NOMO-1 (cell line): ENCODE data around the gene PIK3CD.

Experiments used
- DNase-seq, 2 experiments: peaks; one replicate each; lab custom pipeline; 2025; ENCODE audit not compliant: unreplicated experiment in 2 of 2; lab: John Stamatoyannopoulos, UW

Gene PIK3CD

DNA sequence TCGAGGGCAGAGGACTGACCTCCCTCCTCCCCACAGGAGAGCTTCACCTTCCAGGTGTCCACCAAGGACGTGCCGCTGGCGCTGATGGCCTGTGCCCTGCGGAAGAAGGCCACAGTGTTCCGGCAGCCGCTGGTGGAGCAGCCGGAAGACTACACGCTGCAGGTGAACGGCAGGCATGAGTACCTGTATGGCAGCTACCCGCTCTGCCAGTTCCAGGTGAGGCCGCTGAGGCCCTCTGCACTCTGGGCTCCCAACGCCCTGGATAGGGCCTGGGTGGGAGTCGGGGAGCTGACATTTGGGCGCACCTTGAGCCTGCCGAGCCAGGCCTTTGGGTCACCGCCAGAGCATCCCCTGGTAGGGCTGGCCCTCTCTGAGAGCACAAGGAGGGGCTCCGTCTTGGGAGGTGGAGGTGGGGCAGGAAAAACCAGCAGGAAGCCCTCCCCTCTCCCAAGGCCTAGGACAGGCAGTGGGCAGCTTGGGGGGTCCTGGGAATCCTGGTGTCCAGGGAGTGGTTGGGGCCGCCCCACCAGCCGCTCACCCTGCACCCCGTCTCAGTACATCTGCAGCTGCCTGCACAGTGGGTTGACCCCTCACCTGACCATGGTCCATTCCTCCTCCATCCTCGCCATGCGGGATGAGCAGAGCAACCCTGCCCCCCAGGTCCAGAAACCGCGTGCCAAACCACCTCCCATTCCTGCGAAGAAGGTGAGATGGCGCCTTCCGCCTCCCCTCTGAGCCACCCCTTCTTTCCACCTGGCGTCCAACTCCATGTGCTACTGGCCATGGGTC, 65.1 kb downstream of the PIK3CD start:
- no peak for DNase-seq

DNA sequence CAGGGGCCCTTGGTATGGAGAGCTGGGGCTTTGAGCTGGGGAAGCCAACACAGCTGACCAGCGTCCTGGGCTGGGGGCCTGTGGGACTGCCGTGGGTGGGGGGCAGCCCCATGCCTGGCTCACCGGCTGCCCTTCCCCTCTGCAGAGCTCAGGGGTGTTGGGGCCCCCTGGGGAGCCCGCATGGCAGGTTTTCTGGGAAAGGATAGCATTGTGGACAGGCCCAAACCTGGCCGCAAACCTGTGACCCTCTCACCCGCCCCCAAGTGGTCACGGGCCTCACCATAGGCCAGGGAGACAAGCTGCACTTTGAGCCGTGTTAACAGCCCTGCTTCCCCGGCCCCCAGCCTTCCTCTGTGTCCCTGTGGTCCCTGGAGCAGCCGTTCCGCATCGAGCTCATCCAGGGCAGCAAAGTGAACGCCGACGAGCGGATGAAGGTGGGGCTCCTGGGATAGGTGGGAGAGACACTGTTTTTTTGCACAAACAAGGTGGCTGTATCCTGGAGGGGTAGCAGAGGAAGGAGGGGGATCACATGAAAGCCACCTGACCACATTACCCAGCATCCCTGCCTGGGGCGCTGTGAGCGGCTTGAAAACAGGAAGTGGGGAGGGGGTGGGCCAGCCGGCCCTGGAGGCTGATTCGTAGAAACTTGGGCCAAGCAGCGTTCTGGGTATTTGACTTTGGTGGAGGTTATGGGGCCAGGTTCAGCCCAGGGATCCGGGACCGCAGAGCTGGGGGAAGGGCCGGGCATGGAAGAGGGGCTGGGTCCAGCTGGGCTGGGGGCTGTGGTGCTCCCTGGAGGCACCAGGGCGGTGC, 65.9 kb downstream of the PIK3CD start:
- DNase-seq, result peak; percentile 44 to 51

DNA sequence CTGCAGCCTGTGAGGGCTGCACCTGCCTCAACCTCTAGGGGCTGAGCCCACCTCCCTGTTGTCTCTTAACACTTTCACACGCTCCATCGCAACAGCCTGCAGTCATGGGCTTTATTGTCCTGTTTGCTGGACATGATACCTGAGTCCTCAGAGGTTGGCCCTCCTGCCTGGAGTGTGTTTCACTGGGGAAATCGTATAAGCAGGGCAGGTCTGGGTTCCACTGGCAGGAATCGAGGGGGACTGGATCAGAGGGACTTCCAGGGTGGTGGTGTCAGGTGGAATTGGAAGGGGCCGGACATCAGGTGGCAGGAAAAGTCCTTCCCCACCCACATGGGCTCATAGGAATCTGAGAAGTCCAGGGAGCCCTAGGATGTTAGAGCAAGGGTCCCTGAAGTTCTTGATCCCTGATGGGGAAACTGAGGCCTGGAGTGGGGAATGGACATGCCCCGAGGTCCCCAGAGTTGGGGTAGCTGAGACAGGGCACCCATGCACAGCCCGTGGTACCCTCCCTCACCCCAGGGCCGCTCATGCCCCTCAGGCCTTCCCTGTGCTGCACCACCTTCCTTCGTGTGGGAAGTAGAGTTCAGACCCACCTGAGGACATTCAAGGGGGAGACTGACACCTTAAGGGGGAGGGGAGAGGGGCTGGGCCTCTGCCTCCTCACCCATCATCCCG, 66.6 kb downstream of the PIK3CD start:
- no peak for DNase-seq

DNA sequence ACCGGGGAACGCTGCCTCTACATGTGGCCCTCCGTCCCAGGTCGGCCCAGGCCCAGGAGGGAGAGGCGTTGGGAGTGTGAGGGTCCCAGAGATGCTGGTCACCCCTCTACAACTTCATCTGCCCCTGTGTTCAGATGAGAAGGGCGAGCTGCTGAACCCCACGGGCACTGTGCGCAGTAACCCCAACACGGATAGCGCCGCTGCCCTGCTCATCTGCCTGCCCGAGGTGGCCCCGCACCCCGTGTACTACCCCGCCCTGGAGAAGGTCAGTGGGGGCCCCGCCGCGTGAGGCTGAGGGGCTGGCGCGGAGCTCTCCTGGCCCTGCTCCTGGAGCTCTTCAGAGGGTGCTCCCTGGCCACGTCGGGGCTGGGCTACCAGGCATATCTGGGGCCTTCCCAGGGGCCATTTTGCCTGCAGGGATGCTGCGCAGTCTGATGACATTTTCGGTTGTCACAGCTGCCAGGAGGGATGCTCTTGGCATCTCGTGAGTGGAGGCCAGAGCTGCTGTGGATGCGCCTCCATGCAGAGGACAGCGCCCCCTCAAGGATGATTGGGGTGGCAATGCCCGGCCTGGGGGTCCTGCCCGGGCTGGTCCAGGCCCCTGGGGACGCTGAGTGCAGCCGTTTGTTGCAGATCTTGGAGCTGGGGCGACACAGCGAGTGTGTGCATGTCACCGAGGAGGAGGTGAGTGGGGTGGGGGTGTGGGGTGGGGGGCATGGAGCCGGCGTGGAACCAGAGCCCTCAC, 68.6 kb downstream of the PIK3CD start:
- DNase-seq, result no peak

DNA sequence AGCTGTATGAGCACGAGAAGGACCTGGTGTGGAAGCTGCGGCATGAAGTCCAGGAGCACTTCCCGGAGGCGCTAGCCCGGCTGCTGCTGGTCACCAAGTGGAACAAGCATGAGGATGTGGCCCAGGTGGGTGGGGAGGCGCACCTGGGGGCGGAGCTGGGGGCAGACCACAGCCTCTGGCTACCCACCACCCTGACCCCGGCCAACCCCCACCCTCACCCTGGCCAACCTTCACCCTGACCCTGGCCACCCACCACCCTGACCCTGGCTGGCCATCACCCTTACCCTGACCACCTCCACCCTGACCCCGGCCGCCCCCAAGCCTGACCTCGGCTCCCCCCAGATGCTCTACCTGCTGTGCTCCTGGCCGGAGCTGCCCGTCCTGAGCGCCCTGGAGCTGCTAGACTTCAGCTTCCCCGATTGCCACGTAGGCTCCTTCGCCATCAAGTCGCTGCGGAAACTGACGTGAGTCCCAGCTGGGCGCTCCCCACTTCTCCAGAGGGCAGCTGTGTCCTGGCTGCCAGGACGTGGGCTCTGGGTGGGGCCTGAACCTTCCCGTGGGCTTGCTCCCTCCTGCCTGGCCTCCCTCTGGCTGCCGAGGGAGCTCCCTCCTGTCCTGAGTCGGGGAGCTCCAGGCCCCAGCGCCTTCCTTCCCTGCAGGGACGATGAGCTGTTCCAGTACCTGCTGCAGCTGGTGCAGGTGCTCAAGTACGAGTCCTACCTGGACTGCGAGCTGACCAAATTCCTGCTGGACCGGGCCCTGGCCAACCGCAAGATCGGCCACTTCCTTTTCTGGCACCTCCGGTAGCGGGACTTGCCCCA, 69.5 kb downstream of the PIK3CD start:
- DNase-seq, result no peak

DNA sequence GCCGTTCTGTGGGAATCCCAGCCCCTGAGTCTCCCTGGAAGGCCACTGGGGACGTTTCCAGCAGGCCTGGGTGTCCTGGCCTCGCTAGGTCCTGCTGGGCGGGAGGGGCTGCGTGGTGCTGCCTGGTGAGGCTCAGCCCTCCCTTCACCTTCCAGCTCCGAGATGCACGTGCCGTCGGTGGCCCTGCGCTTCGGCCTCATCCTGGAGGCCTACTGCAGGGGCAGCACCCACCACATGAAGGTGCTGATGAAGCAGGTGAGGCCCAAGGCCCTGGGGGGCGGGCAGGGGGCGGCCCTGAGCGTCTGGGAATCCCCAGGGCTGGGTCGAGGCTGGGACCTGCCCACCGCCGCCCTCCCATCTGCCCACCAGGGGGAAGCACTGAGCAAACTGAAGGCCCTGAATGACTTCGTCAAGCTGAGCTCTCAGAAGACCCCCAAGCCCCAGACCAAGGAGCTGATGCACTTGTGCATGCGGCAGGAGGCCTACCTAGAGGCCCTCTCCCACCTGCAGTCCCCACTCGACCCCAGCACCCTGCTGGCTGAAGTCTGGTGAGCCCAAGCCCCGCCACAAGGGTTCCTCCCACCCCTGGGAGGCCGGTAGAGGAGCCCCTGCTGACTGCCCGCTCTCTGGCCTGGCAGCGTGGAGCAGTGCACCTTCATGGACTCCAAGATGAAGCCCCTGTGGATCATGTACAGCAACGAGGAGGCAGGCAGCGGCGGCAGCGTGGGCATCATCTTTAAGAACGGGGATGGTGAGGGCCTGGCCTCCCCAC, 70.3 kb downstream of the PIK3CD start:
- DNase-seq, result peak in 1 of 2 experiments; percentile 4

DNA sequence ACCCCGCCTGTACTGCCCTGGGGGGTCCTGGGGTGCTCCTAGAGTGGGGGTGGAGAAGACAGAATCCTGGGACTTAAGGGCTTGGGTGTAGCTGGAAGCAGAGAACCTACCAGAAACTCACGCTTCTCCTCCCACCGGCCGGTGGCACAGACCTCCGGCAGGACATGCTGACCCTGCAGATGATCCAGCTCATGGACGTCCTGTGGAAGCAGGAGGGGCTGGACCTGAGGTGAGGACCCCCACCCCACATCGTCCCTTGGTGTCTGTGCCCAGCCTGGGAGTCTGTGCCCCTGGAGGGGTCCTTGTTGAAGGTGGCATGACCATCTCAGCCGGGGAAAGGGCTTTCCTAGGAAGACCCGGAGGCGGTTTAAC, 70.8 kb downstream of the PIK3CD start:
- no peak for DNase-seq

DNA sequence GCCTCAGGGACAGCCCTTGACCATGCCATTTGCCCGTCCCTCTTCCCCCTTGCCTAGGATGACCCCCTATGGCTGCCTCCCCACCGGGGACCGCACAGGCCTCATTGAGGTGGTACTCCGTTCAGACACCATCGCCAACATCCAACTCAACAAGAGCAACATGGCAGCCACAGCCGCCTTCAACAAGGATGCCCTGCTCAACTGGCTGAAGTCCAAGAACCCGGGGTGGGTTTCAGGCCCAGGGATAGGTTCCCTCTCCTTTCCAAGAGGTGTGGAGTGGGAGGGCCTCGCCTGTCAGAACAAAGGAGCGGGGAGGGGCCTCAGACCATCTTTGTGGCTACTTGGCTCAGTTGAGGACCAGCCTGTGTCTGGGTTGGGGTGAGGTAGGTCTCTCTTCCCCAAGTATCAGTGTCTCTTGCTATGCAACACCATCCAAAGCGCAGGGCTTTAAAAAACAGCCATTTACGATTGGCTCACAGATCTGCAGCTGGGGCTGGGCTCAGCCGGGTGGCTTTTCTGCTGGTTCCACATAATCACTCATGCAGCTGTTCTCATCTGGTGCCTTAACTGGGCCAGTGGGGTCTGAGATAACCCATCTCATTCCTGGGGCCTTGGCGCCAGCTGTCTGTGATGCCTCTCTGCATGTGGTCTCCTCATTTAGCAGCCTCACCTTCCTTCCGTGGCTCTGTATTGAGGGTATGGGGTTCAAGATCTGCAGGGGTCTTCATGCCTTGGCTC, 71.7 kb downstream of the PIK3CD start:
- no peak for DNase-seq

DNA sequence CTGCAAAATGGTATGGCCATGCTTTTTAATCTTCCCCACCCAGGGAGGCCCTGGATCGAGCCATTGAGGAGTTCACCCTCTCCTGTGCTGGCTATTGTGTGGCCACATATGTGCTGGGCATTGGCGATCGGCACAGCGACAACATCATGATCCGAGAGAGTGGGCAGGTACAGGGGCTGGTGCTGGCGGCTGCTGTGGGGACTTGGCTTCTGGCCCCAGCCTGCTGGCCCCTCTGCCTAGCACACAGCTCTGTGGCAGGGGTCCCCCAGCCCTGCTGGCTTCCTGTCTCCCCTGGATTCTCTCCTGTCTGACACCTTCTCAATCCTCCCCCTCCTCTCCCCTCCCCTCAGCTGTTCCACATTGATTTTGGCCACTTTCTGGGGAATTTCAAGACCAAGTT, 72.4 kb downstream of the PIK3CD start:
- DNase-seq, result no peak

DNA sequence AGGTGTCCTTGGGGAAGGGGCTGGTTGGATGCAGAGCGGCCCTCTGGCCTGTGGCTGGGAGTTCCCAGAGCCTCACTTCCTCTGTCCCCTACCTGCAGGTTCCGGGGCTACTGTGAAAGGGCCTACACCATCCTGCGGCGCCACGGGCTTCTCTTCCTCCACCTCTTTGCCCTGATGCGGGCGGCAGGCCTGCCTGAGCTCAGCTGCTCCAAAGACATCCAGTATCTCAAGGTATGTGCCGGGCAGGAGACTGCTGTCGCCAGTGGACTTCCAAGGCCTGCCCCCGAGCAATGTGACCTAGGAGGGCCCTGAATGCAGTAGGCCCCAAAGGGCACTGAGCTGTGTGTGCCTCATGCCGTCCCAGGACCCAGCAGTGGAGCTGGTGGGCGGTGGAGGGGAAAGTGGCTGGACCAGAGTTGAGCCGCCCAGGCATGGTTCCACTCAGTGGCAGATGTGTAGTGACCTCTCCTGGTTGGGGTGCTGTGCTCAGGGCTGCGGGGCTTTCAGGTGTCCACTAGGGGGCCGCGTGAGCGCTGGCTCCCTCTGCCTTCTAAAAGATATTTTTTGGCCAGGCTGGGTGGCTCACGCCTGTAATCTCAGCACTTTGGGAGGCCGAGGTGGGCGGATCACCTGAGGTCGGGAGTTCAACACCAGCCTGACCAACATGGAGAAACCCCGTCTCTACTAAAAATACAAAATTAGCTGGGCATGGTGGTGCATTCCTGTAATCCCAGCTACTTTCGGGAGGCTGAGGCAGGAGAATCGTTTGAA, 73.4 kb downstream of the PIK3CD start:
- DNase-seq, result peak; percentile 52 to 59

DNA sequence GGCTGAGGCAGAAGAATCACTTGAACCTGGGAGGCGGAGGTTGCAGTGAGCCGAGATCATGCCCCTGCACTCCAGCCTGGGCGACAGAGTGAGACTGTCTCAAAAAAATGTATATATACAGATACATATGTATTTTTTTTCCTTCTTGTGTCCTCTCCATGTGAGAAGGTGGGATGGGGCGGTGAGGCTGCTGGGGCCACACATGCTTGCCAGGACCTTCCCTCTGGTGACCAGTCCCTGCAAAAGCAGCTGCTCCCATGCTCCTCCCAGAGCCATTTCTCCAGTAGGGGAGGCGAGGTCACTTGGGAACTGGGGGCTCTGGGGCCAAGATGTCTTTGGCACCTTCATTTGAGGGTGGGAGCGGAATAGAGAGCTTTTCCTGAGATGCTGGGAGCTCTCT, 74.9 kb downstream of the PIK3CD start:
- DNase-seq, result no peak

DNA sequence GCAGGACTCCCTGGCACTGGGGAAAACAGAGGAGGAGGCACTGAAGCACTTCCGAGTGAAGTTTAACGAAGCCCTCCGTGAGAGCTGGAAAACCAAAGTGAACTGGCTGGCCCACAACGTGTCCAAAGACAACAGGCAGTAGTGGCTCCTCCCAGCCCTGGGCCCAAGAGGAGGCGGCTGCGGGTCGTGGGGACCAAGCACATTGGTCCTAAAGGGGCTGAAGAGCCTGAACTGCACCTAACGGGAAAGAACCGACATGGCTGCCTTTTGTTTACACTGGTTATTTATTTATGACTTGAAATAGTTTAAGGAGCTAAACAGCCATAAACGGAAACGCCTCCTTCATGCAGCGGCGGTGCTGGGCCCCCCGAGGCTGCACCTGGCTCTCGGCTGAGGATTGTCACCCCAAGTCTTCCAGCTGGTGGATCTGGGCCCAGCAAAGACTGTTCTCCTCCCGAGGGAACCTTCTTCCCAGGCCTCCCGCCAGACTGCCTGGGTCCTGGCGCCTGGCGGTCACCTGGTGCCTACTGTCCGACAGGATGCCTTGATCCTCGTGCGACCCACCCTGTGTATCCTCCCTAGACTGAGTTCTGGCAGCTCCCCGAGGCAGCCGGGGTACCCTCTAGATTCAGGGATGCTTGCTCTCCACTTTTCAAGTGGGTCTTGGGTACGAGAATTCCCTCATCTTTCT, 75.5 kb downstream of the PIK3CD start:
- DNase-seq, result no peak

DNA sequence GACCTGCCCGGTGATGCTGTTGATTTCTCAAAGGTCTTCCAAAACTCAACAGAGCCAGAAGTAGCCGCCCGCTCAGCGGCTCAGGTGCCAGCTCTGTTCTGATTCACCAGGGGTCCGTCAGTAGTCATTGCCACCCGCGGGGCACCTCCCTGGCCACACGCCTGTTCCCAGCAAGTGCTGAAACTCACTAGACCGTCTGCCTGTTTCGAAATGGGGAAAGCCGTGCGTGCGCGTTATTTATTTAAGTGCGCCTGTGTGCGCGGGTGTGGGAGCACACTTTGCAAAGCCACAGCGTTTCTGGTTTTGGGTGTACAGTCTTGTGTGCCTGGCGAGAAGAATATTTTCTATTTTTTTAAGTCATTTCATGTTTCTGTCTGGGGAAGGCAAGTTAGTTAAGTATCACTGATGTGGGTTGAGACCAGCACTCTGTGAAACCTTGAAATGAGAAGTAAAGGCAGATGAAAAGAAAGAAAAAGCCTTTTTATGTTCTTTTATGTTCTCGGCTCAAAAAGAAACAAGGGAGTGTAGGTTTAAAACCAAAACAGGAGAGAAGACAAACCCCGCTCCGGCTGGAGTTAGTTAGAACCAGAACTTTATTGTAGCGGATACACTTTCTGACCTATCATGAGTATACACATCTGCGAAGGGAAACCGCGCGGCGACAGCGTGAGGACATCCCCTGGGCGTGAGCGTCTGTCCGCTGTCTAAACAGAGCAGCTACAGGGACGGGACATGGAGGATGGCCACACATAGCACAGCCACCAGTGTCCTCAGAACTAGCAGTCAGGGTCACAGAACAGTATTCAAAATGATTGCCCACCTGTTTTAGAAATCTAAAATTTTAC, 77.1 kb downstream of the PIK3CD start:
- DNase-seq, result peak in 1 of 2 experiments; percentile 3

DNA sequence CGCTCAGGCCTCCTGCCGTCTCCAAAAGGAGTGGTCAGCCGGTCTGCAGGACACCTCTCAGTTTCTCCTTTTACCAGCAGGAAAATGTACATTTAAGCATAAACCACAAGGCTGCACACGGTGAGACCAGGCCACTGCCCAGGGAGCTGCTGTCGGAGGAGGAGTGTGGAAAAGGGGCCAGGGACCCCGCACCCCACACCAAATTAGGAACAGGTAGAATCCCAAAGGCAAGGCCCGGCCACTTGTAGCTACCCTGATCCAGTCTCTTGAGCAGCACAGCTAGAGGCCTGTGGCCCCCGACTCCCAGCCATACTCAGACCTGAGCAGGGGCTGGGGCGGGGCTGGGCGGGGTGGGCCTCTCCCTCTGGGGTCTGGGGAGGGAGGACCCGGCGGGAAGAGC, 78.0 kb downstream of the PIK3CD start:
- no peak for DNase-seq

DNA sequence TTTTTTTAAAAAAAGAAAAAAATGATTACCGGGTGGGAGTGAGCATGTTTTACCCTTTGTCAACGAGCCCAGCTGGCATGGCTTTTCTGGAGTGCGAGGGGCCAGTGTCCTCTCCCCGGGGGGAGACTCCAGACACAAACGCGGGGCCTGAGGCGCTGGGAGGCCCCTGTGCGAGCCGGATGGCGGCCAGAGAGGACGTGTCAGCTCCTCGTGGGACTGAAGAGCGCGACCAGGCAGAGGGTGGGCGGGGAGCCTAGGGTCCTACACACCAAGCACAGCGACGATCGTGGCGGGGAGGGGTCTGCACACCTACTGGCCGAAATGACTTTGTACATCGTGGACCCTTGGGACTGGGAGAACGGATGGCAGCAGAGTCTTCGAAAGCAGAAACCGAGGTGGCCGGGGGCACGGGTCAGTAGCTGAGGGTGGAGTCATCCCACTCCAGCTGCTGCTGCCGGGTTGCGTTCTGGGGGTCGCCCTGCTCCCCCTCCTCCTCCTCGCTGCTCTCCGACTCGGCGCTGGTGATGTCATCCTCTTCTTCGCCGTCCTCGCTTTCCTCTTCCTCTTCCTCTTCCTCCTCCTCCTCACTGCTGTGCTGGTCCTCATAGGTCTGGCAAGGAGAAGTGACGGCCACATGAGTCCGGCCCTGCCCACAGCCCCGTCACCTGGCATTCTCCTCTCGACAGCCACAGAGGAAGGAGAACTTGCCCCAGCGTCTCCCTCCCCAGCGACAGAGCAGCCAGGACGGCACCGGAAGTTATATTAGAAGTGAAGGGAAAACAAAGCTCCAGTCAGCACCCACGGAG, 78.8 kb downstream of the PIK3CD start:
- peak; percentile 69 to 71 for DNase-seq
